Esophagus mucosa (tissue), 1 donor: ENCODE measurements around the gene MTUS2. TPM values are rescaled to one million over a fixed set of nuclear protein-coding genes. Genes with fewer than 3 reads are reported as not detected.

Source experiments
- ATAC-seq: fragments of 200-7000 bp; cut with Tn5 transposase; one replicate; pipeline ENCODE4 v1.9.1; 2020
- total RNA-seq: library from RNA; stranded (reverse); gene quantifications from one replicate; pipeline ENCODE4 v1.2.4, GENCODE V29; 2023
- donor health status: DM: yes; HTN: yes; CAD: no.

Gene MTUS2
- total RNA-seq, 1 donor from 2014 or later: 0.12 TPM

DNA sequence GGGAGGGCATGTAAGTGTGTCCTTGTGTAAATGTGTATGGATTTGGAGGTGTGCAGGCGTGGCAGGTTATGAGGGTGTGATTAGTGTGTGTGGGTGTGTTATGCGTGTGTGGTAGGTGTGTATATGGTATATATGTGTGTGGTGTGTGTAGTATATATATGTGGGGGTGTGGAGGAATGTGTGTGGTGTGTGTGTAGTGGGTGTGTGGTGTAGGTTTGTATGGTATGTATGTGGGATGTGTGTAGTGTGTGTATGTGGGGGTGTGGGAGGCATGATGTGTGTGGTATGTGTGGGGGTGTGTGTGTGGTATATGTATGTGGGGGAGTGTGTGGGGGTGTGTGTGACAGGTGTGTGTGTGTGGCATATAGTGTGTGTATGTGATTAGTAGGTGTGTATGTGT lies 671.1 kb downstream of the MTUS2 start:
- ATAC-seq: no peak

GRCh38 chr13:29493796-29494195 lies 673.7 kb downstream of the MTUS2 start:
- ATAC-seq: no peak

DNA sequence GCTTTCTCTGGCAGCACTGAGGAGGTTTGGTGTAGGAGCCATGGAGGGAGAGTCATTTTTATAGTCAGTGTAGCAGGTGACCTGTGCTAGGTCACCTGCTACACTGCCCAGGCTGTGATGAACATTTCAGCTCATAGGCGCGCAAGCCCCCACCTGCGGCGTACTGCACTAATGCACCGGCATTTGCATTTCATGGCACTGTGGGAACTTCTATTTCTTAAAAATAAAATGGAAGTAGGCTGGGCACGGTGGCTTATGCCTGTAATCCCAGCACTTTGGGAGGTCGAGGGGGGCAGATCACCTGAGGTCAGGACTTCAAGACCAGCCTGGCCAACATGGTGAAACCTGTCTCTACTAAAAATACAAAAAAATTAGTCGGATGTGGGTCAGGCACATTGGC lies 674.4 kb downstream of the MTUS2 start:
- no peak for ATAC-seq

DNA sequence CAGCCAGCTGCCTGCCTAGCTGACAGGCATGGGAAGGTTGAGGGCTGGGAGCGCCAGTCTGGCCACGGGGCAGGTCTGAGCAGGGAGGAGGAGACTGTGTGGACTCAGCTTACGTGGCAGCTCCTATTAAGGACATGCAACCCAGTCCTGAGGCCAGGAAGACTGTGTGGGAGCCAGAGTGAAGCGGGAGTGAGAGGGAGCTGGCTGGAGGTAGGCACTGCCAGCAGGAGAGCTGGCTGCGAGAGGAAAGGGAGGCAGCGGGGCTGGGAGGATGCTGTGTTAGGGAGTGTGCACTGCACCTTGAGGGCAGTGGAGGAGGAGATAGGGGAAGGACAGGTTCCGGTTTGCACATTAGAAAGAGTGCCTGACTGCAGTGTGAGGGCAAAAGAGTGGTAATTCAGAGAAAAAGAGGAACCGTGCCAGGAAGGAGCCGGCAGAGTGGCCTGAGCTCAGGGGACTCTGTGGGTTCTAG lies 676.1 kb downstream of the MTUS2 start:
- ATAC-seq: peak; percentile 84

GRCh38 chr13:29497137-29497654 lies 677.1 kb downstream of the MTUS2 start:
- no peak for ATAC-seq

- ATAC-seq: no peak
Observed at GRCh38 chr13:29498426-29499040, 678.4 kb downstream of the MTUS2 start.

GRCh38 chr13:29499506-29500165 lies 679.5 kb downstream of the MTUS2 start:
- ATAC-seq: no peak

DNA sequence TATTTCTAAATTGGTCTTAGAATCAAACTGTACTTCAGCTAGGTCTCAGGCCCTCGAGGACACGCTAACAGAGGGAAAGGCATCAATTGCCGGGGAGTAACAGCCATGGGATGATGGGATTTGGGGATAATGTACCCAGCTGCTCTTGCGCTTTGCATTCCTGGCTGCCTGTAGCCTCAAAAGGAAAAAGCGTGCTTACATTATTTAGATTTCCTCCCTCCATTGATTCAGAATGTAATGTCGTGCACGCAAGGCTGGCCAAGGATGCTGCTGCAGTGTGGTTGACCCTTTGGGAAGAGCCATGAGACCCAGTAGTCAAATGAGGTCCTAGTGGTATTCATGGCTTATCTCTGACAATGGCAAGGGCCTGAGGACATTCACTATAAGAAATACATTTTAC lies 680.2 kb downstream of the MTUS2 start:
- ATAC-seq: no peak

- no peak for ATAC-seq
Observed at GRCh38 chr13:29501674-29502073, 681.5 kb downstream of the MTUS2 start.

GRCh38 chr13:29502391-29503008 lies 682.4 kb downstream of the MTUS2 start:
- no peak for ATAC-seq

GRCh38 chr13:29503041-29503837 lies 683.1 kb downstream of the MTUS2 start:
- ATAC-seq: peak; percentile 17

DNA sequence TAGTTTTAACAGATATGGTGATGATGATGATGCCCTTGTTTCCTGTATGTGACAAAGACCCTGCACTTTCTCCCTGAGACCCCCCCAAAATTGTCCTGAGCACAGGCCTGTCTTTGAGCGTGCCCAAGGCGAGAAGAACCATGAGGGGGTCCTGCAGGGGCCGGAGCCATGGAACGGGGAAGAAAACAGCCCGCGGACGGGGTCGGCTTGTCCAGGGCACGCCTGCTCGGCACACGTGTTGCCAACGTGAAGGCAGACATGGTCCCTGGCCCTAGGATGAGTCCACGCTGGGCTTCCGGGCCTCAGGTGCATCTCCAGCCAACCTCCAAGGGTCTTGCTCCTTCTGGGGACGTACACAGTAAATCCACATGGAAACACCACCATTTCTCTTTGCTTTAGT lies 684.6 kb downstream of the MTUS2 start:
- ATAC-seq: no peak

DNA sequence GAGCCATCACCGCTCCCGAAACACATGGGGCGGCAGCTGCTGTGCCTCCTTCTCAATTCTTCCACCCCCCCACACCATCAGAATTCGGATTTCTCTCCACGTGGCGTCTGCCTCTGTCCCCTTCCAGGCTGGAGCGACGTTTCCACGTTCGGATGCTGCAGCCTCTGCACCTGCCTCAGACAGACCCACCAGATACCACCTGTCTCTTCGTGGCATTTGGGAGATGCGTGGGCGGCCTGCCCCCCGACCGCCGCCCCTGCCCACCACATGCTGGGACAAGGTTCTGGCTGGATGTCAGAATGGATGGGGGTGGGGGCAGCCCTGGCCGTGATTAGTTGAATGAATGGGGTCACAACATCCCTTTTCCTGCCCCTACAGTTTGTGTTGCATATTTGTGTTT lies 685.4 kb downstream of the MTUS2 start:
- no peak for ATAC-seq

DNA sequence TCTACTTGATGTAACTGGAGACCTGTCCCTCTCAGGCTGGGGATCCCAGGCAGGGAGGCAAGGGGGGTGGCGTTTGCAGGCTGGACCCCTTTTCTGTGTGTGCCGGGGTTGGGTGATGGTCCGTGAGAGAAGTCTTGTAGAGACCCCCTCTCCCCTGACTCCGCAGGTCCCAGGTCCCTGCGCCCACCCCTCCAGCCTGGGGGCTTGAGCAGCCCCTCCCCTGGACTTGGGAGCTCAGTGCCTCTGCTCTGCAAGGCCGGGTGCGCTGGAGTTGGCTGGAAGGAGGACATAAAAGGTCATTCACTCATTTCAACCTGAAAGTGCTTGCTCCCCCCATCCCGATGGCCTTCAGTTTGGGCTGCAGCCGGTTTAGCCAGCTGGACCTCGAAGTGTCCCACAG lies 685.8 kb downstream of the MTUS2 start:
- no peak for ATAC-seq

DNA sequence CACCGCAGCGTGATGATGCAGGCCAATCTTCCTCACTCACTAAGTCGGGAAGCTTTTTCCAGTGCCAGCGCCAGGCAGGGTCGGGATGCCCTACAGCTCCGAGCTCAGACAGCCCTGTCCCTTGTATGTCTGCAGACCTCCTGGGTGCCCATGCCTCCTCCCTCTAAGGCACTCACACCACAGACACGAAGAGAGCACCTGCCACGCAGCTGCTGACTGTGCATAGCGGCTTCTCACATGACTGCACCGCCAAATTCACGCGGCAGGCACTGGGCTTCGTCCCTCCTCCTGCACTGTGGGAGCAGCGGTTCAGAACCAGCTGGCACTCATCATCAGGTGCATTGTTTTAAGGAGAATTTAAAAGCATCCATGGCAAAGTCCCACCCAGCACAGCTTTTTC lies 687.2 kb downstream of the MTUS2 start:
- peak; percentile 14 for ATAC-seq

GRCh38 chr13:29508130-29508875 lies 688.2 kb downstream of the MTUS2 start:
- peak; percentile 68 for ATAC-seq

DNA sequence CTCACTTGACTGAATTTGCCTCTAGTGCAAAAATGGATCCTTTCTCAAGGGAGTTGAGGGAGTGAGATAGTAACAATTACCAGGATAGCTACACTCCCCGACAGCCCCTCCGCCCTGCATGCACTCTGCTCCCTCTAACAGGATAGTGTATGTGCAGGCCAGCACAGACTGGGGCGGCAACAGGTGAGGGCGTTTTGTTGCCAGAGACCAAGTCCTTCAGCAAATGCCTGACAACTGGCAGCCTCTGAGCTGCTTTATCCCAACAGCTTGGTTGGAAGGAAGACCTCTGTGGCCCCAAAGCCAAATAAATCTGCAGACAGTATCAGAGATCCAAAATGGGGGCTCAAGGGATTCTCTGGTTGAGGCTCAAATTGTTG lies 688.7 kb downstream of the MTUS2 start:
- no peak for ATAC-seq

GRCh38 chr13:29509999-29510589 lies 690.0 kb downstream of the MTUS2 start:
- ATAC-seq: no peak

- ATAC-seq: no peak
Observed at GRCh38 chr13:29510651-29511084, 690.5 kb downstream of the MTUS2 start.

DNA sequence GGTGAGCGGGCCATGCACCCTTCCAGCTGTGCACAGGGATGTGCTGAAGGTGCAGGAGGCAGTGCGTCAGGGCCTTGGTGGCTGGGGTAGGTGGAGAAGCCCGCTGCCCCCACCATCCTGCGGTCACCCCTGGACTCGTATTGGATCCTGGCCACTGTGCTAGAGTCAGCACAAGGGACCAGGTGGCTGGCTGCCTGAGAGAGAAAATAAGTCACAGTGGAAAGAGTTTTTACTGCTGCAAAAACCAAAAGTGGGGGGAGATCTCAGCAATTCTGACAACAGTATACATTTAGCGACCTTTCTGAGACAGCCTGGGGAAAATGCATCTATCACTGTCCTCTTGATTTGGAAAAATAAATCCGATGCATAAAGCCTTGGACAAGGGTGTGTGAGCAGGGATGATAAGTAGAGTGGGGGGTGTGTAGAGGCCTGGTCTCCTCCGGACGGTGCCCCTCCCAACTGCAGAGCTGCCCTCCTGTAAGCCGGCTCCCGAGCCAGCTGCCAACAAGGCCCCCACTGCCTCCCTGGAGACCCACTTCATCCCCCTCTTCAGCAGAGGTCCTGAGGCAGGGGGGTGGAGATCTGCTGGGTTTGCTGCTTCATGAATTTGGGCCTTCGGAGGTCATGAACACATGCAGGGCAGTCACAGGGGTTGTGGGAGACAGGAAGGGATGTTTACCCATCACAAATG lies 691.1 kb downstream of the MTUS2 start:
- ATAC-seq: no peak

- no peak for ATAC-seq
Observed at GRCh38 chr13:29511980-29512379, 691.8 kb downstream of the MTUS2 start.
